HG03103 (cell line): Measurements from ENCODE around the gene AKAP12.

Experiments
- ATAC-seq: cut with Tn5 transposase; IDR thresholded peaks from one replicate; pipeline ENCODE4 v1.9.1; 2021; ENCODE audit warnings: low read depth; ENCODE audit not compliant: unreplicated experiment

The AKAP12 gene

DNA sequence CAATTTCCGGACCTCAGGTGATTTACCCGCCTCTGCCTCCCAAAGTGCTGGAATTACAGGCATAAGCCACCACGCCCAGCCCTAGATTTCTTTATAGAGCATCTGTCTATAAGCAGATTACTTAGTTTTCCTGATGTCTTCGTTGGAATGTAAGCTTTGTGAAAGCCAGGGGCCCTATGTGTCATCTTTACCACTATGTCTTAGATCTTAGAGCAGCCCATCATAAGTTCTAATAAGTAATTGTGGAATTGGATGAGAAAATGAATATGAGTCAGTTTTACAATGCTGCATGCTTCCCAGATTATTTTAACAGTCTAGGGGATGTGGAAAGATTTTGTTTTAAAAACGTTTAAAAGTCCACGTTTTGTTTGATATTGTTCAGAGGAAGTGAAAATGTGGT is 160.7 kb downstream of the AKAP12 start:
- no peak for ATAC-seq

DNA sequence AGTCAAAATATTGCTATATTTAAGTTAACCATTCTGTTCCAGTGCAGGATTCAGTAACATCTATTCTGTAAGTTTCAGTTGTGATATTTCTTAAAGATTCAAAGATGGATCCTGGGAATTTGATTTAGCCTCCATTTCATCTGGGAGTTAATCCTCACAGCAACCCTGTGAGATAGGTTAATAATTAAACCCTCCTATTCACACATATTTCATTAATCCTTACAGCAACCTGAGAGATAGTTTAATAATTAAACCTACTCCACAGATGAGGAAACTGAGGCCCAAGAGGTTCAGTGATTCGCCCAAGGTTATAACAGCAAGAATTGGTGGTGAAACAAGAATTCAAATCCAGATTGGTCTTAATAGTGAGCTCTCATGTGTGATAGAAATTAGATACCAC is 162.5 kb downstream of the AKAP12 start:
- no peak for ATAC-seq

DNA sequence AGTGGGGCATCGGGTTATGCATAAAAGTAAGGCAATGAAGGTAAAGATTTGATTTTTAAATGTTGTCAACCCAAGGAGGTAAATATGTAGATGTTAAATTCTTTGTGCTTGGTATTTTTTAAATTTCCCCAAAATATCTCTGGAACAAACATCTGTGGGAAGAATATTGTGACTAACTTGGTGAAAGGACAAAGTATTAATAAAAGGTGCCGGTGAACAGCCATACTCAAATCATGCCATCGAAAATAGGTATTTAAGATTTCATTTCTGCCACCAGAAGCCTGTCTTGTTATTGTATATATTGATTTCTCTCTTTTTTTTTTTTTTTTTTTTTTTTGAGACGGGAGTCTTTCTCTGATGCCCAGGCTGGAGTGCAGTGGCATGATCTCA is 164.1 kb downstream of the AKAP12 start:
- ATAC-seq = no peak
